Kidney tubule cell (primary cell): ENCODE results near the gene ZFP36.
"Not testable (repeated sequence)": the region's sequence is repeated elsewhere in the genome, so short reads cannot be mapped to it uniquely, and the experiment has no call there.

Source experiments
- DNase-seq: peaks from one replicate; pipeline ENCODE4 v3.0.0-alpha.2; 2018; ENCODE audit warnings: low spot score

ZFP36 gene

DNA sequence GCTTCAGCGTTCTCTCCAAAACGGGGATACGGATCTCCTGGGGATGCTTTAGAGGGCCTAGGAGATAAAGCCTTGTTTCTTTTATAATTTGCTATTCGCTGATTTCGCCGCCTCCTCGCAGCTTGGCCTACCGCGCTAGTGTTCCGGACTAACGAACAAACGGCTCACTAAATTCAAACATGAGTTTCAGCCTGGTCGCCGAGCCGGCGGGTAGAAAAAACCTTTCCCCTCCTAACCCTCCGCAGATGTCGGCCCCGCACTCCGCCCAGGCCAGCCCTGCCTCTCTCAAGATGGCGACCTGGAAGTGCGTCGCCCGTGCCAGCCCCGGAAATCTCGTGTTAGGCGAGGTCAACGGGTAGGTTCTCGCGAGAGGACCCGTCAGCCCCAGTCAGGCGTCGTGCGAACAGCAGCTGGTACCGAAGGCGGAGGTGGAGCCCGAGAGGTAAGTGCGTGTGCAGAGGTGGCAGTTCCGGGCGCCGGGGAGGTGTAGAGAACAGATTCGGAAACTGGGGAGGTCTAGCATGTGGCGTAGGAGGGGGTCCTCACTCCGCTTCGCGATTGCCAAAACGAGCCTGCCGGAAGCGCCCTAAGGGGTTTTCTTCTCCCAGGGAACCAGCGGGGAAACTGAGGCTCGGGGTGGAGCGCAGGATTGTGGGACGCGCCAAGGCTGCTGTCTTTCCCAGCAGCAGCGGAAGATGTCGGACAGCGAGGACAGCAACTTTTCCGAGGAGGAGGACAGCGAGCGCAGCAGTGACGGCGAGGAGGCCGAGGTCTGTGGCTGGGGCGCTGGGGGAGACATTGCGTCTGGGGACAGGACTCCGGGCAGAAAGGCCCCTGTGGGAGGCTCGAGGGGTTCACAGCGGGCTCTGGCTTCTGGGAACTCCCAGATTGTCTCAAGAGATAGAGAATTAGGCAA, 38.8 kb downstream of the ZFP36 start, which contains the start of gene SUPT5H:
TSS of gene SUPT5H (plus strand) at position 387 of the 916 bp plus-strand sequence. CDS start at position 696, 309 bp downstream.
- peak; percentile 99 for DNase-seq

GRCh38 chr19:39446365-39447084, 39.9 kb downstream of the ZFP36 start:
- no peak for DNase-seq

GRCh38 chr19:39448271-39448670, 41.6 kb downstream of the ZFP36 start:
- peak; percentile 90 for DNase-seq

- DNase-seq = no peak
These were observed 42.6 kb downstream of the ZFP36 start for GRCh38 chr19:39449116-39449797.

DNA sequence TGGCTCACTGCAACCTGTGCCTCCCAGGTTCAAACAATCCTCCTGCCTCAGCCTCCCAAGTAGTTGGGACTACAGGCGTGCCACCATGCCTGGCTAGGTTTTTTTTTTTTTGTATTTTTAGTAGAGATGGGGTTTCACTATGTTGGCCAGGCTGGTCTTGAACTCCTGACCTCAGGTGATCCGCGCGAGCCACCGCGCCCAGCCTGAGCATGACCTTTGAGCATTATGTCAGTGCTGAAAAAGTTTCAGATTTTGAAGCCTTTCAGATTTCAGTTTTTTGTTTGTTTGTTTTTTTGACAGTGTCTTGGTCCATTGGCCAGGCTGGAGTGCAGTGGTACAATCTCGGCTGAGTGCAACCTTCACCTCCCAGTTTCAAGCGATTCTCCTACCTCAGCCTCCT, 44.6 kb downstream of the ZFP36 start:
- not testable (repeated sequence) for DNase-seq
